Measurements from ENCODE around the gene TRIO.

DNA sequence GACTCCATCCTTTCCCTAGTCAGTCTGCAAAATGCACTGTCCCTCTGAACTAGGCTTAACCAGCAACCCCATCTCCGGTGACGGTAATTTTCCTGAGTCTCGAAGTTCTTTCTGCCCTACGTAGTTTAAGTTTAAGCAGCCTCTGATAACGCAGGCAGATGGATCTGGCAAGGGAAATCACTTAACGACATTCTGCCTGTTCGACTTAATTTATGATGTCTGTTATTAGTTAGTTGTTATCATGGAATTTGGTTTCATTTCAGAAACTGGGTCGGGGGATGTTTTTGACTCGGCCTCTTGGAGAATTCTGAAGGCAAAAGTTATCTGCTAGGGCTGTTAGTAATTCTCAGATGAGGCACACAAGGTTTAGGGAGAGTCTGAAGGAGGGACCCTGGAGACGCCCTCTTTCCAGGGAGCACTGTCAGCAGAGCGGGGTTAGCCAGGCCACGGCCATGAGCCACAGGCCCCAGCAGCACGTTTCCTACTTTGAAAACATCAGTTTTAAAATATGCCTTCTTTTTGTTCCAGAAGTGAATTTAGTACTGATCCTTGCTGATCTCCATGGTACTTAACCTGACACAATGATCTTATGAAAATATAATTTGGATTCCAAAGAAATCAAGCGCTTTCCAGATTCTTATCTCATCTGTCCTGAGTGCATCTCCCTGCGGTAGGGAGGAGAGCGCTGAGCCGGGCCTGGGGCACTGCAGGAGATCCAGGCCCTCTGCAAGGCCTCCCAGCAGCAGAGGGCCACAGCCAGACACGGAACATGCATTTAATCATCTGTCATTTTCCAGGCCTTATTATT, 267.5 kb downstream of the TRIO start:
- TF ChIP-seq POLR2AphosphoS5 (IDR thresholded peaks at IDR 0.05) (no peak), CTCF (IDR thresholded peaks at IDR 0.05) (no peak), POLR2A (IDR thresholded peaks at IDR 0.05) (no peak)

Measured in upper lobe of left lung (tissue), 4 donors.